Left lobe of liver (tissue), 2 donors: Measurements from ENCODE around the gene ZMAT5. TPM values are rescaled to one million over a fixed set of nuclear protein-coding genes. Genes with fewer than 3 reads are reported as not detected.
A peak's percentile ranks its signal among the peaks of the same experiment; 100 is the strongest.

ENCODE experiments used
- ATAC-seq: fragments of 200-7000 bp; cut with Tn5 transposase; one replicate; pipeline ENCODE4 v1.9.1; 2020; ENCODE audit warnings: mild to moderate bottlenecking, moderate library complexity
- DNase-seq: peaks from one replicate; pipeline ENCODE4 v3.0.0-alpha.2; 2020; ENCODE audit warnings: low spot score
- total RNA-seq: library from RNA; stranded (reverse); gene quantifications from one replicate; pipeline ENCODE4 v1.2.1, GENCODE V29; 2021
- donor health status: DM: no; HTN: no; CAD: no; lungs with moderate emphysema.
- donor health status: DM: no; HTN: yes; CAD: no.

The ZMAT5 gene
- total RNA-seq, 1 donor from 2014 or later = 11.1 TPM

- DNase-seq (no peak), ATAC-seq (no peak)
These were observed 73.1 kb downstream of the ZMAT5 start for GRCh38 chr22:29693671-29694070.

DNA sequence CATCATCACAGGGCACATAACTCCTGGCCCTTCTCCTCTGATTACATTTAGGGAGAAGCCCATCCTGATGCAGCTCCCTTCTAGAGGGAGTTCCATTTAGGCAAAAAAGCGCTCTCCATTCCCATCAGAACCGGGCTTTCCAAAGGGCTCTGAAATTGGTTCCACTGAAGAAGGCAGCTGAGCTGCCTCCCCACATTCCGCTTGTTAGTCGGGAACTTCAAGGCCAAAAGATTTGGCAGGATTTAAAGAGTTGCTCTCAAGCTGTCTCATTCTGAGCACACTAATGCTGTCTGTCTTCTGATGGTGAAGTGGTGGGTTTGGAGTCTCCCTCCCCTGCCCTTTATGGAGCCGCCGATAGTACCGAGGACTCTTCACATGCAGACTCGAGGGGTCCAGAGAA is 73.6 kb downstream of the ZMAT5 start:
- ATAC-seq = no peak
- no peak for DNase-seq

DNA sequence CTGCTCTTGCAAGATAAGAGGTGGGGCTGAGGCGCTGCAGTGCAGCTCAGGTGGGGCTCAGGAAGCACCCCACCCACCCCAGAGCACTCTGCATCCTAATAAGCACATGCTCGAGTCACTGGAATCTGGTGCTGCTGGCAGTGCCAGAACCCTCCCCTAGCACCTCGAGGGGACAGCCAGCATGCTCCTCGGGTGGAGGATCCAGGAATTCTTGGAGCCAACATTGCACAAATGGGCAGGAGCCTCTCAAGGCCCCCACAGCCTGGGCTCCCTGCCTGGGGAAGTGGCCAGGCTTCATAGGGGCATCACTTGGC is 74.5 kb downstream of the ZMAT5 start:
- DNase-seq (no peak), ATAC-seq (no peak)

GRCh38 chr22:29691636-29692326 is 75.0 kb downstream of the ZMAT5 start:
- DNase-seq (no peak), ATAC-seq (no peak)

GRCh38 chr22:29690476-29690875 is 76.3 kb downstream of the ZMAT5 start:
- DNase-seq (no peak), ATAC-seq (no peak)

- peak; percentile 86 for ATAC-seq
These were observed 77.0 kb downstream of the ZMAT5 start for GRCh38 chr22:29689880-29690213.

GRCh38 chr22:29689206-29689879 is 77.5 kb downstream of the ZMAT5 start:
- peak; percentile 10 for ATAC-seq

More at GRCh38 chr22:29689880-29690213, 77.0 kb downstream of the ZMAT5 start:
- peak; percentile 60 for DNase-seq

GRCh38 chr22:29684244-29684643 is 82.6 kb downstream of the ZMAT5 start:
- no peak for DNase-seq
- ATAC-seq = no peak

More at GRCh38 chr22:29689206-29689879, 77.5 kb downstream of the ZMAT5 start:
- no peak for DNase-seq

GRCh38 chr22:29683536-29683935 is 83.3 kb downstream of the ZMAT5 start:
- no peak for ATAC-seq
- no peak for DNase-seq

Other genes starting within 250 kb of the ZMAT5 start
- 17.4 TPM for gene THOC5, start 213.2 kb downstream of the ZMAT5 start, total RNA-seq
- gene NIPSNAP1, start 185.9 kb downstream of the ZMAT5 start, total RNA-seq = 119 TPM
- 17.3 TPM for gene NF2, start 163.4 kb downstream of the ZMAT5 start, total RNA-seq
- not detected for gene CABP7, start 47.0 kb downstream of the ZMAT5 start, total RNA-seq
- gene UQCR10, start 362 bp upstream of the ZMAT5 start, total RNA-seq = 65.5 TPM
- 46.9 TPM for gene ASCC2, start 71.3 kb upstream of the ZMAT5 start, total RNA-seq
- 12.8 TPM for gene MTMR3, start 116.2 kb upstream of the ZMAT5 start, total RNA-seq